GM21447 (cell line): ENCODE data around the gene CREB3.
A peak's percentile ranks its signal among the peaks of the same experiment; 100 is the strongest.

Source experiments
- ATAC-seq: cut with Tn5 transposase; IDR thresholded peaks from one replicate; pipeline ENCODE4 v1.9.1; 2021; ENCODE audit not compliant: unreplicated experiment

The CREB3 gene, protein sequence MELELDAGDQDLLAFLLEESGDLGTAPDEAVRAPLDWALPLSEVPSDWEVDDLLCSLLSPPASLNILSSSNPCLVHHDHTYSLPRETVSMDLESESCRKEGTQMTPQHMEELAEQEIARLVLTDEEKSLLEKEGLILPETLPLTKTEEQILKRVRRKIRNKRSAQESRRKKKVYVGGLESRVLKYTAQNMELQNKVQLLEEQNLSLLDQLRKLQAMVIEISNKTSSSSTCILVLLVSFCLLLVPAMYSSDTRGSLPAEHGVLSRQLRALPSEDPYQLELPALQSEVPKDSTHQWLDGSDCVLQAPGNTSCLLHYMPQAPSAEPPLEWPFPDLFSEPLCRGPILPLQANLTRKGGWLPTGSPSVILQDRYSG

DNA sequence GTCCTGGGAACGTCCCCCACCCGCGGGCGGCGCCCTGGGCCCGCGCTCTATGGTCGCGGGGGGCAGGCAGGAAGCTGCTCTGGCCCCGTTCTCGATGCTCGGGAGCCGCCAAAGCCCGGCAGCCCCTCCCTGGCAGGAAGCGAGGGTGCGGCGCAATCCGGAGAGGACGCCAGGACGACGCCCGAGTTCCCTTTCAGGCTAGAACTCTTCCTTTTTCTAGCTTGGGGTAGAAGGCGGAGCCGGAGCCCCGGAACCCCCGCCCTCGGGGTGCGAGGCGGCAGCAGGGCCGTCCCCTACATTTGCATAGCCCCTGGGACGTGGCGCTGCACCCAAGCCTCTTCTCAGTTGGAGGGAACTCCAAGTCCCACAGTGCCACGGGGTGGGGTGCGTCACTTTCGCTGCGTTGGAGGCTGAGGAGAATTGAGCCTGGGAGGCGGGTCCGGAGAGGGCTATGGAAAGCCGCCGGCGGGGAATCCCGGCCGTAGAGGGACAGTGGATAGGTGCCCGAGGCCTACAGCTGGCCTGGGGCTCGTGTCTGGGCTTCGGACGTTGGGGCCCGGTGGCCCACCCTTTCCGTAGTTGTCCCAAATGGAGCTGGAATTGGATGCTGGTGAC, at the start of gene CREB3, which contains the start of gene TLN1:
Gene CREB3 (plus strand): TSS at position 482 of the 615 bp plus-strand sequence. CDS start 107 bp downstream, at position 589.
Gene TLN1 (minus strand): TSS at position 11 of the 615 bp plus-strand sequence. CDS start 6,501 bp downstream, outside the sequence.
- peak; percentile 71 for ATAC-seq

GRCh38 chr9:35683323-35683722, 49.1 kb upstream of the CREB3 start:
- no peak for ATAC-seq

- no peak for ATAC-seq
Observed at GRCh38 chr9:35684921-35685320, 47.5 kb upstream of the CREB3 start.

DNA sequence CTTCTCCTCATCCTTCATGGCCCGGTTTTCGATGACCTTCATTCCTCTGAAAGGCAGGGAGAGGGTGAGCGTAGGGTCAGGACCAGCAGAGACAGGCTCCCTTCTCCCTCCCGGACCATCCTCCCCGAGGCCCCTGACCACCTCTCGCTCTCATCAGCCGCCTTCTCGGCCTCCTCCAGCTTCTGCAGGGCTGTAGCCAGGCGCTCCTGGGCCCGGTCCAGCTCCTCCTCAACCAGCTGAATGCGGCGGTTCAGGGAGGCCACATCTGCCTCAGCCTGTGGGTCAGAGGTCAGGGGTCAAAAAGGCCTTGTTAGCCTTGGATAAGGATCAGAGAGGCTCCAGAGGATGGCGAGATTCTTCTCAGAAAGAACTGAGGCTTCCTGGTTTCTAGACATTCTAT, 47.0 kb upstream of the CREB3 start:
- no peak for ATAC-seq

DNA sequence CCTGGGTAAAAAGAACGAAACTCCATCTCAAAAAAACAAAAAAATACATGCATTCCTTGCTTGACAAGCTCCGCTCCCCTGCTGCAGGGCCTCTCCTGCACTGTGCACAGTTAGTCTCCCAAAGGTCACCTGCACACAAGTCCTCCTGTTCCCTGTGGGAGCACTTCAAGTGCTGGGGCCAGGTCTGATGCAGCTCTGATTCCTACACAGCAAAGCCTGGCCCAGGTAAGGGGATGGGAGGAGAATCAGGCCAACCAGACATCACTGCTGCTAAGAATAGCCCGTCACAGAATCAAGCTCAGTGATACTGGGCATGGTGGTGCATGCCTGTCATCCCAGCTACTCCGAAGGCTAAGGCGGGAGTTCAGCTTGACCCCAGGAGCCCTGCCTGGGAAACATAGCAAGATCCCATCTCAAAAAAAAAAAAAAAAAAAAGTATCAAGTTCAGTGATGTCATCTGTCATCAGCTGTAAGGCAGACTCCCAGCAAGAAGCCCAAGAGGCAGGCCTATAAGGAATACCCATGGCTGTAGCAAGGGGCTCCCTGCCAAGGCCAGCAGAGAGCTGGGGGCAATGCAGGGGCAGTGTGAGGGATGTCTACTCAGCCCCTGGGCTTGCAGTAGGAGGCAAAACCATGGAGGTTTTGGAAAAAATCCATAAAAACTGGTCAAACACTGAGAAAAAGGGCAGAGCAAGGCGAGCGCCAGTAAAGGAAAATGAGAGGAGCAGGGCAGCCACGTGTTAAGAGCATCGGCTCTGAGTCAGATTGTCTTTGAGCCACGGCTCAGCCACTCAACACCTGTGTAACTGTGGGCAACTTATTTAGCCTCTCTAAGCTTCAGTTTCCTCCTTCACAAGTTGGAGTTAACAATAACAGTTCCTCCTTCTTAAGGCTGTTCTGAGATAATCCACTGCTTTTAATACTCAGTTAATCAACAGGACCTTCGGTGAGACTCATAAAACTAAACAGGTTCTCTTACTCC, 46.0 kb upstream of the CREB3 start:
- ATAC-seq: no peak

- no peak for ATAC-seq
Observed at GRCh38 chr9:35687306-35687705, 45.2 kb upstream of the CREB3 start.

- no peak for ATAC-seq
Observed at GRCh38 chr9:35687972-35688557, 44.4 kb upstream of the CREB3 start.

- no peak for ATAC-seq
Observed at GRCh38 chr9:35688558-35689541, 43.6 kb upstream of the CREB3 start.

DNA sequence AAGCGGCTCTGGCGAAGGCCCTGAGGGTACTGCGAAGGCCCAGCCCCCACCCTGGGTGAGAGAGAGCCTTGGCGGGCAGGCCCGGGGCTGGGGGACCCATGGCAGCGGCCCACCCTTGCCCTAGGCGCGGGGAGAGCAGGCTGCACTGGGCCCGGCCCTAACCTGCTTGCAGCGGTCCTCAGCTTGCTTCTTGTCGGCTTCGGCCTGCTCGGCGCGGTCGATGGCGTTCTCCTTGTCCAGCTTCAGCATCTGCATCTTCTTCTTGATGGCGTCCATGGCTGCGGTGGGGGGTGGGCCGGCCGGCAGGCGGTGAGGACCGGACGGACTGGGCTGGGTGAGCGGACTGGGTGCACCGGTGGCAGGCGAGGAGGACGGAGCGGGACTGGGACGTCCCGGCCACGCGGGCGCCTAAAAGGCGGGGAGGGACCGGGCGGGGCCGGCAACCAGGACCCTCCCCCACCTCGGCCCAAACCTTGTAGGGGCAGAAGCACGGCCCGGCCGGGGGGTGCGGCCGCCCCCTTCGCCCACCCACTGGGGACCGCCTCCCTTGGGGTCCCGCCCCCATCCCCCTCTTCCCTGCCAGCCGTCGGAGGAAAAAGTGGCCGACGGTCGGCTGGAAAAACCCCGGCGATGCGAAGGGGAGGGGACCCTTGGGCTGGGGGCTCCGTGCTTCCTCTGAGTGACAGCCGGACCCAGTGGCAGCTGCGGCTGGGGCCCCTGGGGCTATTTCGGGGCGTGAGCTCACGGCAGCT, 42.7 kb upstream of the CREB3 start, which contains the start of gene TPM2:
Gene TPM2 (minus strand): TSS at position 384 of the 752 bp plus-strand sequence. CDS start 108 bp downstream, at position 276.
- ATAC-seq: no peak

DNA sequence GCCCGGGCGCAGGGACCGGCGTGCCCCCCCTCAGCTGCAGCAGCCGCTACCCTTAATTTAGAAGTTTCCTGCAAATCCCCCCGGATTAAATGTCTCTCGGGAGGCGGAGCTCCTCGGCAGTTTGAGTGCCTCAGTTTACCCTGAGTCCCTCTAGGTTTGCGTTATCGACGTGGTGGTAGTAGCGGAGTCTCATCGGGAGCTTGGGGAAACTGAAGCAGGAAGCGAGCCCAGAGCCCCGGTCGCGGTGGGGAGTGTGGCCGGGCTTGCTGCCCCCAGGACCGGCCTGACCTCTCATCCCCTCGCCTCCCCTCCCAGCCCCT, 42.2 kb upstream of the CREB3 start:
- ATAC-seq: no peak

DNA sequence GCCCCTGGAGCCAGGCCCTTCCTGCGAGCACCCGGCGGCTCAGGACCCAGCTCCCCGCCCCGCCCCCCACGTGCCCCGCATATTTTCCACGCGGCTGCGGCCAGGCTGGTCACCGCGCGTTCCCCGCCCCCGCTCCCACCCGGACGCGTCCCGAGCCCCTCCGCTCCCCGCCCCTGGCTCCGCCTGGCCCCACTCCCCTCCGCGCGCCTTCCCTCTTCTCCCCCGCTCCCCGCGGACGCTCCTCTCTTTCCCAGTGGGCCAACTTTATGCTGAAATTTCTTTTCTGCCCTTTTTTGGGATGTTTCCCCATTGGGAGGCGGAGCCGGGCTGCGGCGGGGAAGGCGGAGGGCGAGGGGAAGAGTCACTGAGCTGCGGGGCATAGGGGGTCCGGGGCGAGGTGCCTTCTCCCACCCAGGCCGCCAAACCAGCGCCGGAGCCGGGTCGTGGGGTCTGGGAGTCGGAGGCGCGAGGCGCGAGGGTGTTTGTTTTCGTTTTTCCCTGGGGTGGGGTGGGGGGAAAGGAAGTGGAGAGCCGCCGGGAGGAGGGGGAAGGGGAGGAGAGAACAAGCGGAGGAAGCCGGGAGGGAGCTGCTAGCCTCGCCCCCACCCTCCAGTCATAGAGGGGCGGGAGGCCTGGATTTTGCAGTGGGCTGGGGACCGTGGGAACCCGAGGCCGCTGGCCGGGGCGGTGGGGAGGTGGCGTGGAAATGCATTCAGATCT, 41.7 kb upstream of the CREB3 start:
- no peak for ATAC-seq

DNA sequence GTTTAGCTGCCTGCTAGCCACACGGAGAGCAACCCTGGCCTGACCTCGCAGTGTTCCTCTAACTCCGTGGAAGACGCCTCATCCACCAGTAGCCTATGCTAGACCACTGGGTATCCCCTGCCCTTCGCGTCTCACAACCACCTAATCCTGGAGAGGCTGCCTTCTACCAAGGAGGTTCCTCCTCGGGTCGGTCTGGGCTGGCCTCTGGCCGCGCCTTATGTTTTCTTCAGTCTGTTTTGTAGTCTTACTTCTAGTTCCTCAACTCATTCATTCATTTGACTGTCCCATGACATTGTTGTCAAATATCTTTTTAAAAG, 41.2 kb upstream of the CREB3 start:
- no peak for ATAC-seq

DNA sequence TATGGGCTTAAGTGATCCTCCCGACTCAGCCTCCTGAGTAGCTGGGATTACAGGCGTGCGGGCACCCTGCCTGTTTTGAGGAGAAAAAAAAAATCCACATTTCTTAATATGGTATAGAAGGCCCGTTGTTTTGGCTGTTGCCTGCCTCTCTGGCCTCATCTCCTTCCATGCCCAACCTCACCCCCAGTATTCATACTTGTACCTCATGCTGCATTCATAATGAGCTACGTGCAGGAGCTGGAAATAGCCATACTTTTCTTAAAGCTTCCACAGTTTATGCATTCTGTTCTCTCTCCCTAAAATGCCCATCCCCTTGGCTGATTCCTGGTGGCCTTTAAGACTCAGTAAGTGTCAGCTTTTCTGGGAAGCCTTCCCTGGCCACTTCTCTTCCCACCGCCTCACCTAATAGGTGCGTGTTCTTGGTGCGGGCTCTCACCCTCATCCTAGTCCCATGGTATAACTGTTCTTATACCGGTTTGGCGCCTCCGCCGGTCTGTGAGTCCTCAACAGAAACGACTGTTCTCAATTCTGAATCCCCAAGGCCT, 40.6 kb upstream of the CREB3 start:
- ATAC-seq: no peak

DNA sequence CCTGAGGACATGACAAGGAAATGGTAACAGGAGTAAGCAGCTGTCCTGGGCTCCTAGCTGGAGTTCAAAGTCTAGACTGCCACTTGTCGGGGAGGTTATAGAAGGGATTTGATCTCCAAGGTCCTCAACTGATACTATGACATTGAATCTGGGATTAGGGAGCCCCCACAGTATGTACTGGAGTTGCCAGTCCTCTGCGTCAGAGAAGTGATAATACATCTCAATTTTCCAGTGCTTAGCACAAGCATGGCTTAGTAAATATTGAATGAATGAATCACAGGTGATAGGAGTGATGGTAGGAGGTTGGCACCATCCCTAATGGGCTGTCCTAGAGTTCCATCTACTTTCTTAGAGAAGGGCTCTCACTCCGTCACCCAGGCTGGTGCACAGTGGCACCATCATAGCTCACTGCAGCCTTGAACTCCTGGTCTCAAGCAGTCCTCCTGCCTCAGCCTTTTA, 36.5 kb upstream of the CREB3 start:
- no peak for ATAC-seq

DNA sequence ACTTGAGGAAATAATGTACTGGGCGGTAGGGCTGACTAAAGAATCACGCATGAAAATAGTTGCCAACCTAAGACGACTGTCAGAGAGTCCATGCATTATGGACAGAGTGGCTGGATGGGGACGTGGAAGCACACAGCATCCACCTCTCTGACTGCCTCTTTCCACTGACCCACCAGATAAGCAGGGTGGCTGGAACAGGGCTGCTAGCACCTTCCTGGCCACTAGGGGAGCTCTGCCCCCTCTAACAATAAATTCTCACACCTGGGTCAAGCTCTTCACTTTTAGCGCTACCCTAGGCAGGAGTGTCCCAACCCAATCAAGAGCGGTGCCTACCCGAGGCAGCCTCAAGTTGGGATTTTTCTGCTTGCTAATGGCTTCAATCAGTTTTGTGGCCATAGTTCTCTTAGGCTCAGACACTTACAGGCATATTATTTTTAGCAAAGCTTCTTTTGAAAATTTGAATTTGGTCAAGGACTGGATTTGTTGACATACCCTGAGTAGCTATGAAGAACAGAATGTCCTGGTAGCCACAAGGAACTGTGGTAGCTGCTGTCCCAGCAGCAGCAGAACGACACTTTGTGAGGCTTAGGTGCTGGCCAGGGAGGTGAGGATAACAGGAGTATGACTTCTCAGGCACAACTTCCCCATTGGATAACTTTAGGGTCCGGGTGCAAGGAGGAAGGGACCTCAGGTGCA, 35.8 kb upstream of the CREB3 start:
- peak; percentile 75 for ATAC-seq

DNA sequence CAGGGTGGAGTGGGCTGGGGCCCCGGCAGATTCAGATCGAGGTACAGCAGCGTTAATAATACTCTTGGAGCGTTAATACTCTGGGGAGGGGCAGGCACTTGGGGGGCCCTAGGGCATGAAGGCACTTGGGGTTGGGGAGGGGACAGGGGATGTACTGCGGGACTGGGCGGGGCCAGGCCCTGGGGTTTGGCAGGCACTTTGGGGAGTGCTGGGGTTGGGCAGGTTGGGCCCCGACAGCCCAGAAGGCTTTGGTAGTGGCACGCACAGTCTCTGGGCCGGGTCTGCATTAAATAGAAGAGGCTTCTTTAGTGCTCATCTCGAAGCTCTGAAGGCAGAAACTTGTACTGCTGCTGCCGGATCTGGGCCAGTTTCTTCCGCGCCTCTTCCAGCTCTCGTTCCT, 35.0 kb upstream of the CREB3 start:
- ATAC-seq: no peak

DNA sequence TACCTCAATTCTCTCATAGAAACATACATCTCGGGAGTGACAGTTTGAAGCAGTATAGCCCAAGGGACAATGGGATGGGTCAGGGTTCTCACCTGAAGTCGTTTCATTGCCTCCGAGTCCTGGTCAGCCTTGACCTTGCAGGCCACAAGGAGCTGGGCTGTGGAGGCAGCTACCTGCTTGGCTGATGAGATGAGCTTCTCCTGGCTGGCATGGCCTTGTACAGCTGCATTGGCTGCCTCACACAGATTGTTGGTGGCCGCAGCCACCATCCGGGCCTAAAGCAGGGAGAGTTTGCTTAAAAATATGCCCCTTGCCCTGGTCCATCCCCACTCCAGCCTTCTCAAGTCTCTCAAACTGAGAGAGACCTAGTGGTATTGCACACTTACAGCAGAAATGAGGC, 34.2 kb upstream of the CREB3 start:
- ATAC-seq: no peak

GRCh38 chr9:35700031-35700430, 32.4 kb upstream of the CREB3 start:
- no peak for ATAC-seq
